Nucleus accumbens (tissue), 56 donors: ENCODE measurements around the gene LTB4R.

Experiments
- DNase-seq, 56 donors: peaks; one replicate each; lab custom pipeline; 2025; lab: John Stamatoyannopoulos, UW

Gene LTB4R

DNA sequence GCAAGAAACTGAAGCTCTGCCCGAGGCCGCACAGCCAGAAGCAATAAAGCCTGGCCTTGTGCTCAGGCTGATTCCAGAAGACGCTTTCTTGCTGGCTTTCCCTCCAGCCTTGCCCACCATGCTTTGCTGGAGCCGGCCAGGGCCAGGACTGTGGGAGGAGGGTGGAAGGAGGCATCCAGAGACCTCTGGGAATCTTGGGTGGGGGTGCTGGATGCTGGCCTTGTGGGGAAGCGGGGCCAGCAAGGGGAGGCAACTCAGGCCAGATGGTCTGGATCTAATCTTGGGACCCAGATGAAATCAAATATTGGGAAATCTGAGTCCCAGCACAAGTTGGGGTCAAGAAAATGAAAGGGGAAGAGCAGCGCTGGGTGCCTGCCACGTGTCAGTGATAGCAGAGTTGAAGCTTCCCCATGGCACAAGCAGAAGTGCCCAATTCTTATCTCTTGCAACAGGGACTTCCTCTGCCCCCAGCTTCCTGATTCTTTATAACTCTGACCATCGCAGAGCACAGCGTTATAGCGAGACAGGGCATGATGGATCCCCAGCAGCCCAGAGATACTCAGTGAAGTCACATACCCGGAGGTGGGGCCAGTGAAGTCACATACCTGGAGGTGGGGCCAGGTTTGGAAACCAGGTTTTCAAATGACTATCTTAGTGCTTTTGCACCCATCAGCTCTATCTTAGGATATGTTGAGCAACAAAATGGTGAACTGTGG lies 33.5 kb upstream of the LTB4R start:
- DNase-seq, result peak in 9 of 56 donors; percentile 4 to 24 (median 10)

DNA sequence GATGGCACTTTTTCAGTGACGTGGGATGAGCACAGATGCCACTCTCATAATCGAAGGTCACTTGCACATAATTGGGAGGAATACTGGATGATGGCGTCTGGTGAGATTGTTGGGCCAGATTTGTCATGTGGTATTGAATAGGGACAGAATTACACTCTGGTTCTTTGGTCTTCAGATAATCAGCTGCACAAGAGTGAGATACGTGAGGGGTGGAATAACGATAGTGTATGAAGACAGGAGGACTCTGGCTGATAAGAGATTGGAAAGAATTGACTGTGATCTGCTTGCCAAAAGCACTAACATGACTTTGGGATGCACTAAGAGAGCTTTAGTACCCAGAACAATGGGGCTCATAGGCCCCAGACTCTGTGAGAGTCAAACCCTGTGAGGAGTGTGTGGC lies 32.9 kb upstream of the LTB4R start:
- no peak for DNase-seq

DNA sequence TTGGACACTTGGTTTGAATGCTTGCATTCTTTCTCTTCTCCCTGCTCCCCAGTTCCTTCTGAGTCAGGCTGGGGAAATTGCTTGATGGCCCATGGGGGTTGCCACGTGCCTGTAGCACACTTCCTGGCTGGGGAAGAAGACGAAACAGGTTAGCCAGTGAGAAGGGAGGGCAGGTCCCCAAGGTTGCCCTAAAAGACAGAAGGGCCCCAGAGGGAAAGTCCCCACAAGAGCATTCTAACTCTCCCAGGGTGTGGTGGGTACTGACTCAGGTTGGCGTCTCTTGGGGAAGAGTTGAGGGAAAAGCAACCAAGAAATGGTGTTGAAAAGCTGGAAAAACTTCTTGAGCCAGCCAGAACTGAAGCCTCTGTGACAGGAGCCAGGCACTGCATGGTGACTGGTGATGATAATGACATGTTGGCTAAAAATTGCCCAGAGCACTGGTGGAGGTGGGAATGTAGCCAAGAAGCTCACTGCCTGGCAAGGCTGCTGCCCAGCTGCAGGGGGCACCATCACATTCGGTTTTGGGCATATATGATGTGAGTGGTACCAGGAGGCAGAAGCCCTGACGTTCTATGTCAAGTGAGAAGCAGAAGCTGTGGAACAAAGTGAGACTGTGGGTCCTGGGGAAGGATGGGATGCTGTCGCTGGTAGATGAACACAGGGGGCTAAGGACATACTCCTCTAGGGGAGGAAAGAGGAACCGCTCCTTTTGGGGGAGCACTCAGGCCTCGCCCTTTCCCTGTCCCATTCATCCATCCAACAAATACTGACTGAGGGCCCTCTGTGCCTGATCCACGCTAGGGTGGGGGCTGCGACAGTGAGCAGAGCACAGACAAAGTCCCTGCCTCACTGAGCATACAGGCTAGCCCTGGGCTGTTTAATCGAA lies 31.8 kb upstream of the LTB4R start:
- peak in 39 of 56 donors; percentile 8 to 60 (median 28) for DNase-seq

DNA sequence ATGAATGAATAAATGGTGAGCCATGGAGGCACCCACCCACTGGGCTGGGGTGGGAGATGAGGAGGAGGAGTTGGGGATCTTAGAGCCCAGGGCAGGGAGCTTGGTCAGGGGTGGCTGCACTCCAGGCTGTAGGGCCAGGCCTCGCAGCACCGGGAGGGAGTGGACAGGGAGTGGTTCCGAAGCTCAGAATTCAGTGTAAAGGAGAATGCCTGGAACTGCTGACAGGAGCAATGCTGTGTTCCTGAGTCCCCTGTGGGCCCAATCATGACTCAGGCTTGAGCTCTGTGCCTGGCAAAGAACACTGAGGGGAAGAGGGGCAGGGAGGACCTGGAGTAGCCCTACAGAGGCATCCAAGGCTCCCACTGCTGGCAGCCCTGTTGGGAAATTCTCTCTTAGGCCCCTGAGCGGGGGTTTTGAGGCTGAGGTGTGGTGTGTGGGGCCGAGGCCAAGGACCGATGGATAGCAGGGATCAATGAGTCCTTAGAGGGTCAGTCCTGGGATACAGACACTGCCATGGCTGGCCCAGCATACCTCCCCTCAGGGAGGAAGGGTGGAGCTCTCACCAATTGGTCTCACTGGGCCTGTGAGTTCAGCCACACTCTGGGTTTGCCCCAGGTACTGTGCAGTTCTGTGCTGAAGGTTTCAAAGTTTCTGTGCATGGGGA lies 30.4 kb upstream of the LTB4R start:
- DNase-seq, result no peak

DNA sequence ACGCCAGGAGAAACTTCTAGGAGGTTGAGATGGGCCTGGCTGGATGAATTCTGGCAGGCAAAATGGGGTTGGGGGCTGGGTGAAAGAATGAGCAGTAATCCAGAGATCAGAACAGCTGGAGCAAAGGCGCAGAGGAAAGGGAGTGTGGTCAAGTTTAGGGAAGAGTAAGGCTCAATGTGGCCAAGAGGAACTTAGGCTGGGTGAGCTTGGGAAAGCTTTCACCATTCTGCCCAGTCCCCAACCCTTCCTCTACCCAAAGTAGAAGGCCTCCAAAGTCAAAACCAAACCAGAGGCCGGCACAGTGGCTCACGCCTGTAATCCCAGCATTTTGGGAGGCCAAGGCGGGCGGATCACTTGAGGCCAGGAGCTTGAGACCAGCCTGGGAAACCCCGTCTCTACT lies 29.7 kb upstream of the LTB4R start:
- DNase-seq, result no peak

DNA sequence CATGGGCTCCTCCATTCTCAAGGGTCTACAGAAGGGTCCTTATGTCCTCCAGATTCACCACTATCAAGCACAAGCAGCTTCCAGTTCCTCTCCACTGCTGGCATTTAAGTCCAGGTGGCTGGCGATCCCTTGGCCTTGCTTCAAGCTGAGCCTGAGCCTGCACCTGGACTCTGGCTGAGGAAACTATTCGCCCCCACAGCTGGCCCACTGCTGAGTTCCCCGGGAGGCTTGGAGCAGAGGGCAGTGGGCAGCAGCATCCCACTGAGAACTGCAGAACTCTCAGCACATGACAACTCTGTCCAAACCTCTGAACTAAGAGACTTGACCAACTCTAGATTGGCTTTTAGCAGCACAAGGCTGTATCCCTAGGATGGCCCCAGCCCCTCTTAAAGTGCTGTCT lies 28.6 kb upstream of the LTB4R start:
- DNase-seq, result no peak

DNA sequence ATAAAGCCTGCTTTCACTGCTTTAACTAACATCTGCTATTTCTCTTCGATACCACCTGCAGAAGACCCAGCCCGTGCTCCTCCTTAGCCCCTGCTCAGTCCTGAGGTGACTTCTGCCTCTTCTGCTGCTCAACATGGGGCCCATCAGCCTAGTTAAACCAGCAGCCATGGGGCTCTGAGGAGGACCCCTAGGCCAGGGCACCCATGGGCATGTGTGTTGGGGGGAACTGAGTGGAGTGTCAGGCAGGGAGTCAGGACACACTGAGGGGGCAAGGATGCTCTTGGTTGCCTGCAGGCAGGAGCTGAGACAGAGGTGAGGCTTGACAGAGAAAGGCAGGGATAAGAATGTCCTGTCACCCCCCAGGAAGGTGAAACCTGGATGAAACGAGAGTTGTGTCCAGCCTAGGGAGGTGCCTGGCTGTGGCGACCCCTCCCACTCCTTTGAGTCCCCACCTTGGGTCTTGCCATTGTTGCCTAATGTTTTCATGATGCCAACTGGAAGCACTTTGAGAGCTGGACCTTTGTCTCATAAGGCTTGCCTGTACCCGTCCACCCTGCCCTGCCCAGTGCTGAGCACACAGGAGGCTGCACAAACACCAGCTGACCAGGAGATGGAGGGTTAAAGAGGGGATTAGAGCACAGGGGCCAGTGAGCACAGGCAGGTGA lies 27.4 kb upstream of the LTB4R start:
- DNase-seq, result no peak

DNA sequence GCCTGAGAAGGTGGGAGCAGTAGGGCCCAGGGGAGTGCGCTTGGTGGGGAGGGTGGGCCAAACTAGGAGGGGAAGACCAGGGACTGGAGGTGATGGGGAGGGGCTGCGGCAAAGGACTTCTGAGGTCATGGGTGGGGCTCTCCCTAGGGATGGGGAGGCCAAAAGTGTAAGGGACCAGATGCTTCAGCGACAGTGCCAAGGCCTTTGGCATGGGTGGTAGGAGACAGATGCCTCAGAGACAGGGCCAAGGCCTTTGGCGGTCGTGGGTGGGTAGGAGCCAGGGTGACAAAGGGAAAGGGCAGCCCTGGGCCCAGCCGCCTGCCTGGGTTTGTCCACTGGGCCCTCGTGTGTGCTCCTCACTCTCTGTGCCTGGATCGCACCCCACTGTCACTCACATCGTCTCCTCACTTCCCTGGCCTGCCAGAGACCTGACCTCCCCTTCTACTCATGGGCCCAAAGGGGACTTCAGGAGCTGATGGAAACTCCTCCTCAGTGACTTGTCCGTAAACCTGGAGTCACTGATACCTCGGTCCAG lies 26.7 kb upstream of the LTB4R start:
- no peak for DNase-seq

DNA sequence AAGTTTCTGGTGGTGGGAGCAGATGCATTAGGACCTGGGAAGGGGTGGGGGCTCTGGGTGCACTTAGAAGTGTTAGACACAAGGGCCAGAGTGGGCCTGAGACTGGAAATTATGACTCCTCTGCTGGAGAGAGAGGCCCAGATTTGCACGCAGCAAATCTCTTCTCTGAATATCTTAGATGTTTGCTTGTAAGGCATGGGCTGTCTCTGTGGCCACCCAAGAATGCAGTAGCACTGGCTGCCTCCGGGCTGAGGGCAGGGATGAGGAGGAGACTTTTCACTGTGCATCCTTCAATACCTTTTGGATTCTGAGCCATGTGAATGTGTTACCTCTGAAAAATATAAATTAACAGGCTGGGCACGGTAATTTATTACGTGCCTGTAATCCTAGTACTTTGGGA lies 26.0 kb upstream of the LTB4R start:
- DNase-seq, result no peak

DNA sequence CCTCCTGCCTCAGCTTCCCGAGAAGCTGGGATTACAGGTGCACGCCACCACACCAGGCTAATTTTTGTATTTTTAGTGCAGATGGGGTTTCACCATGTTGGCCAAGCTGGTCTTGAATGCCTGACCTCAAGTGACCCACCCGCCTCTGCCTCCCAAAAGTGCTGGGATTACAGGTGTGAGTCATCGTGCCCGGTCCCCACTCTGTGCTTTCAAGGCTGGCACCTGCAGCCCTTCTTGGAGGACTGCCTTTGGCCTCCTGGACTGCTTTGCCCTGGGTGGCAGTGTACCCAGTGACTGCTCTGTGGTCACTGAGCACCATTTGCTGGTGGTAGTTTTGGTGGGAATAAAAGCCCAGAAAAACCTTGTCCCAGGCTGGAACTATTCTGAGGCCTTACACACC lies 24.3 kb upstream of the LTB4R start:
- DNase-seq, result no peak

DNA sequence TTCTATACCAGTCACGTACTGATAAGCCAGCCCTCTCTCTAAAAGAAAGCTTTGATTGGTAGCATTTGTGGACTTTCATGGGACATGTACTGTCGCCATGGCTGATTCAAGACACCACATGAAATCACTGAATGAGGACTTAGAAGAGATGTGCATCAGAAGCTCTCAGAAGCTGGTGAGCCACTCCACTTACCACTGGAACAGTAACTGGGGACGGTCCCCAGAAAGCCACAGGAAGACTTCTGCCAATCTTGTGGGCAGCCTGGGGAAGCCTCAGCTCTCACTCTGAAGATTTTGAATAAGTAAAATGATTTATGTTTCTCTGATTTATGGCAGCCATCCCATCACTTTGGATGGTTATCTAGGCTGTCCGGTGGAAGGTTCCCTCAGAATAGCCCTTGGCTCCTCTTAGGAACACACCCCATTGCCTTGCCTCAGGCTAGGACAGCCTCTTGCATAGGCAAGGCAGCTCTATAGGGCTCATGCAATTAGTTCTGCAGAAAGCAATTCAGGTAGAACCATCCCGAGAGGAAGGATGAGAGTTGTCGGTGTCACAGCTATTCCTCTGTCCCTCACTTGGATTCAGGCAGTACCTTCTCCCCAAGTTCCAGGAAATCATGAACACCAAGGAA lies 21.5 kb upstream of the LTB4R start:
- no peak for DNase-seq

DNA sequence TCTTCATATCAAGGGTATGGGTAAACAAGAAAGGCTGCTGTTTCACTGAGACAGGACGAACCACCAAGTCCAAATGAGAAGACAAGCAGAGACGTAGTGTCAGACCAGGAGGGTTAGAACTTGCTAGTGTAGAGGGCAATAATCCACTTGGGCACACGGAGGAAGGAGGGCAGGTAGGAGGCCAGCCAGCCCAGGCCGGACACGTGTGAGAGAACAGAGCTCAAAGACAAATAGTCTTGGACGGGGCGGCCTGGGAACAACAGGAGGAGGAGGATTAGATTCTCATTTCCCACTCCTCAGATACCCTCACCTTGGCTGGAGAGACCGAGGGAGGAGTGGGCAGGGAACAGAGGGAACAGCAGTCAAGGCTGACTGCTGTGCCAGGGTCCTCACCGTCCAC lies 20.6 kb upstream of the LTB4R start:
- DNase-seq, result no peak

DNA sequence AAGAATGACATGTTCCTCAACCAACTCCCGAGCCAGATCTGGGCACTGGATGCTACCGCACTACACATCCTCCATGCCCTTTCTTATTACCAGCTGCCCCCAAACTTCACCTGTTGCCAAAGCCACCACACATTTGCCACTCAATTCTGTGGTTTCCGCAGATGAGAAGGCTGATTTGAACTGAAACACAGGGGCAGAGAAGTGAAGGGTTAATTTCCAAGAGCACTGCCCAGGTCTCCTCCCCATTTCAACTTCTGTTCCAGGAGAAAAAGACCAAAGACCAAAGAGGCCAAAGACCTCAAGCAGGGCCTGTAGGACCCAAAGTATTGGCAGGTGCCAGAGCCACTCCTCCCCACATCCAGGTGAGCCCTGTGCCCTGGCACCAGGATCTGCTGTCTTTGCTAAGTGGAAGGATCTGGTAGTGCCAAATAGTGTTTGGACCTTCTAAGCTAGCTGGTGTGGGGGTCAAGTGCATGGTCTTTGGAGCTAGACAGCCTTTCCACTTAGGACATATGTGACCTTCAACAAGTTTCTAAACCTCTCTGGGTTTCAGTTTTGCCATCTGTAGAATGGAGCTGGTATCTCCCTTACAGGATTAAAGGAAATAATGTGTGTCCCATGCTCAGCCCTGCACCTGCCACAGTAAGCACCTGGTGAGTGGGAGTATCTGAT lies 19.7 kb upstream of the LTB4R start:
- DNase-seq, result no peak

DNA sequence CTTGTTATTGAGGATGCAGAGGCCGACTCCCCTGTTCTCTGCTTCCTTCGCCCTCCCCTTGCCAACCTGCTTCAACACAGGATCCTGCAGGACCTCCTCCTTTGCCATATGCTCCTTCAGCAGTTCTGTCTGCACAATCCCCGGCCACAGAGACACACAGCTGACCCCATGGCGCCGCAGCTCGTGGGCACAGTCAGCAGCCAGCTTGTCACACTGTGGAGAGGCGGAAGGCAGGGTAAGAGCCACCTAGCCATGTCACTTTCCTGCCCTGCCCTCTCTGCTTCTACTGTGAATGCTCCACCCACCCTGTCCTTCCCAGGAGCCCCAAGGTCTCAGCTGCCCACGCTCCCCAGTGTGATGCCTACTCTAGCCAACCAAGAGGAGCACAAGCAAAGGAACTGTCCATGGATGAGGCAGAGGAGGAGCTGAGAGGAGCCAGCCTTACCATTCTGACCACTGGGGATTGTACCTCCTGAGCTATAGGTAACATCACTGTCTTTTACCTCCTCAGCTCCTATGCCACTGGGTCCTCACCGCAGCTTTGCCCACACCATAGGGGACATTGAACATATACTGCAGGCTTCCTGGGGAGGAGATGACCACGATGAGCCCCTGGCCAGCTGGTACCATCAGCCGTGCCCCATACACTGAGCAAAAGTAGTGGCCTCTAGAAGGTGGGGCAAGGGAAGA lies 19.0 kb upstream of the LTB4R start:
- no peak for DNase-seq

DNA sequence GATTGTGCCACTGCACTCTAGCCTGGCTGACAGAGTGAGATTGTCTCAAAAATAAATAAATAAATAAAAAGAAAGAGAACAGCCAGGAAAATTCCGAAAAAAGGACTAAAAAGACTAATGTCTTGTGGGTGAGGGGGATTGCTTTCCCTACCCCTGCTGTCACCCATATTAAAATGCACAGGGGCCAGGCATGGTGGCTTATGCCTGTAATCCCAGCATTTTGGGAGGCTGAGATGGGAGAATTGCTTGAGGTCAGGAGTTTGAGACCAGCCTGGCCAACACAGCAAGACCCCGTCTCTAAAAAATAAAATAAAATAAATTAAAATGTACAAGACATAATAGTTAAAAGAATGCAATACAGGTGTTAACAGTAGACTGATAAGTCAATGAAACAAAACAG lies 17.8 kb upstream of the LTB4R start:
- no peak for DNase-seq

DNA sequence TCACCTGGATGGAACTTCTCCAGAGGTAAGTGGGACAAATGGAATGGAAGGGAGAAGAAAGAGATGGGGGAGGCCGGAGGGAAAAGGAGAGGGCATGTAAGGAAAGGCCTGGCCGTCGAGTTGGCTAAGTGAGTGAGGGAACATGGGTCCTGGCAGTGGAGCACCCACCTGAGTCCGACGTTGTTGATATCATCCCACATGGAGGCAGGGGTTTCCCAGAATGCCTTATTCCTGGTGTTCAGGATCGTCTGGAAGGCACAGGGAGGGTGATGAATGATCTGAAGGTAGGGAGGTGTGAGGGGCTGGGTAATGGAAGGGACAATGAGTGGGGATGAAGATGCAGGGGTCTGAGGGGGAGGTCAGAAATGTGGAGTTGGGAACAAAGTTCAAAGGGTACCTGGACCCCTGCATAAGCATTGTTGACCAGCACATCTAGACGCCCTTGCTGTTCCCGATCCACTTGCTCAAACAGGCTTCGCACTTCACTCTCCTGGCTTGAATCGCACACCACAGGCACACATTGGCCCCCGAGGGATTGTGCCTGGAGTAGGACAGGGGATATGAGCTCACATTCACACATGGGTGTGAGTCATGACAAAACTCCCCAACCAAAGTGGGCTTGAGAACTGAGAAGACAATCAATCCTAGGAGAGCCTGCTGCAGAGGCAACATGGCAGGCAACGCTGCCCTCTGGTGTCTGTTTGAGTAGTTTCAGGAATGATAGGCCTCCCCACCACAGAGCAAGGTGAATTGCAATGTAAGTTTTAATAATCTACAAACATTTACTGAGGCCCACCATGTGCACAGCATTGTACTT lies 14.8 kb upstream of the LTB4R start:
- DNase-seq, result peak in 41 of 56 donors; percentile 8 to 69 (median 36)

DNA sequence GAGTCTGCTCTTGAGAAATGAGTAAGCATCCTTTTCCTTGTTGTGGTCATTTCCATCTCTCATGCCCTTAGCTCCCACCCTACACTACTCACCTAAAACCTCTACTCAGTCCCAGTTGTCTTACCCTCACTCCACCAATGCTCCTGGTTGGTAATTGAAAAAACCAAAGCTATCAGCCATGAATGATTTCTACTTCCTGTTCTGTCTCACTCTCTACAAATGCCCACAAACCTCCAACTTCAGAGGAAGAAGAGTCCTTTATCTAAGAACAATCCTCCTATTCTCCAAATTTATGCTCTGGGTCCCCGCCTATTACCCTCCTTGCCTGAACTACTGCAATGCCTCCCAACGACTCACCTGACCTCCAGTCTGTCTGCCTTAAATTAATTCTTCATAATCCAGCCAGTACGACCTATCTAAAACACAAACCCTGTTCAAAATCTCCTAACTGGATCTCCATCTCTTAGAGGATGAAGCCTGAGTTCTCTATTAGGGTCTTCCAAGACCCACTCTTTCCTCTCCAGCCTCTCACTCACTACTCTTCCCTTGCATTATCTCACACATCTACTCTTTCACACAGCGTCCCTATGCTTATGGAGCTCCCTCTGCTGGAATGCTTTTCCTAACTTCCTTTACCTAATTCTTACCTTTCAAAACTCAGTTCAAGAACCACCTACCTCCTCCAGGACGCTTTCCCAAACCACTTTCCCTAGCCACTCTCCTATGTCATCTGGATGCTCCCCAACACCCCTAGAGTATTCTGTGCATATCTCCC lies 13.9 kb upstream of the LTB4R start:
- no peak for DNase-seq
